Endodermal cell (in vitro differentiated cells): ENCODE results near the gene TPPP. TPM values are rescaled to one million over a fixed set of nuclear protein-coding genes. Genes with fewer than 3 reads are reported as not detected.
A peak's percentile ranks its signal among the peaks of the same experiment; 100 is the strongest.

Experiments
- DNase-seq: peaks from one replicate; pipeline ENCODE4 v3.0.0-alpha.2; 2017
- H3K27ac ChIP-seq: 2 replicates; pipeline ENCODE4 v1.5.1; 2013; ENCODE audit warnings: mild to moderate bottlenecking, low read depth, low read length, moderate library complexity
- H3K27me3 ChIP-seq: 2 replicates; pipeline ENCODE4 v1.6.1; 2013; ENCODE audit warnings: mild to moderate bottlenecking, low read length, moderate library complexity; ENCODE audit not compliant: insufficient read depth, control insufficient read depth, poor library complexity, severe bottlenecking
- H3K36me3 ChIP-seq: 2 replicates; pipeline ENCODE4 v1.7.0; 2013; ENCODE audit warnings: mild to moderate bottlenecking, low read length, moderate library complexity; ENCODE audit not compliant: control insufficient read depth, insufficient read depth
- H3K4me1 ChIP-seq: one replicate; pipeline ENCODE4 v1.7.0; 2013; ENCODE audit warnings: low read length; ENCODE audit not compliant: control insufficient read depth, insufficient read depth
- H3K4me3 ChIP-seq: 2 replicates; pipeline ENCODE4 v1.5.1; 2013; ENCODE audit warnings: mild to moderate bottlenecking, low read length, moderate library complexity
- H3K9ac ChIP-seq: 2 replicates; pipeline ENCODE4 v1.6.1; 2013; ENCODE audit warnings: mild to moderate bottlenecking, low read length, moderate library complexity; ENCODE audit not compliant: poor library complexity, severe bottlenecking; ENCODE audit errors: extremely low read depth
- H3K9me3 ChIP-seq: 2 replicates; pipeline ENCODE4 v1.6.1; 2013; ENCODE audit warnings: mild to moderate bottlenecking, low read length, moderate library complexity; ENCODE audit not compliant: control insufficient read depth
- H3K27ac Mint-ChIP-seq: 2 replicates; pipeline ENCODE4 v1.8.0; 2020; ENCODE audit warnings: mixed read lengths
- H3K27me3 Mint-ChIP-seq: 2 replicates; pipeline ENCODE4 v1.8.0; 2021; ENCODE audit warnings: mild to moderate bottlenecking, mixed read lengths; ENCODE audit not compliant: insufficient read depth
- H3K36me3 Mint-ChIP-seq: 2 replicates; pipeline ENCODE4 v1.8.0; 2020; ENCODE audit warnings: low read depth, mixed read lengths
- H3K4me1 Mint-ChIP-seq: 2 replicates; pipeline ENCODE4 v1.8.0; 2020; ENCODE audit warnings: mixed read lengths
- H3K4me3 Mint-ChIP-seq: 2 replicates; pipeline ENCODE4 v1.8.0; 2020; ENCODE audit warnings: mild to moderate bottlenecking, moderate library complexity, mixed read lengths
- H3K9me3 Mint-ChIP-seq: 2 replicates; pipeline ENCODE4 v1.8.0; 2020; ENCODE audit warnings: mild to moderate bottlenecking, mixed read lengths
- WGBS, 2 experiments: methylation state at CpG; one replicate each; pipeline versions ENCODE4 v1.1.5 to v1.1.7; 2013; ENCODE audit warnings: missing lambda C conversion rate in 2 of 2, mixed read lengths in 1 of 2; ENCODE audit not compliant: insufficient coverage in 1 of 2, insufficient read length in 1 of 2; 5-methylcytosine and 5-hydroxymethylcytosine counted together
- total RNA-seq, 2 donors: library from RNA; stranded (reverse); fragmentation: NEBNext Ultra II Directional in 1 of 2; extraction: Animal tissue kit (Norgen Biotek cat#: 25700) in 1 of 2; gene quantifications; 2 replicates in 1 of 2; 3 replicates in 1 of 2; pipeline ENCODE4 v1.2.1, GENCODE V29; 2021
- TF ChIP-seq, protein P1 (sequence below): fragments of 200-600 bp; sonication (generic); conservative IDR thresholded peaks from 2 replicates; pipeline ENCODE4 v1.5.0; 2021; ENCODE audit warnings: antibody characterized with exemption, mild to moderate bottlenecking

Gene TPPP
- total RNA-seq, 2 donors from 2014 or later: 0.22 to 0.70 TPM

- Histone ChIP-seq H3K27me3 (no peaks in the 10 kb centered on the region), H3K9me3 (no peaks in the 10 kb centered on the region), H3K4me1 (no peaks in the 10 kb centered on the region), H3K36me3 (peaks cover 16% of the 10 kb centered on the region), H3K27ac (no peak overlapping the region), H3K4me3 (no peak overlapping the region), H3K9ac (no peak overlapping the region)
- Mint-ChIP-seq H3K9me3 (no peaks in the 10 kb centered on the region), H3K4me3 (no peak overlapping the region), H3K4me1 (no peaks in the 10 kb centered on the region), H3K36me3 (peaks cover 35% of the 10 kb centered on the region), H3K27me3 (no peaks in the 10 kb centered on the region), H3K27ac (no peak overlapping the region)
- peak; percentile 82 for DNase-seq
- WGBS, 2 experiments: 91% methylated on average over 6 of the region's 8 CpGs; no CpG with 5 or more reads in 1 of the 2 experiments
- TF ChIP-seq, protein P1, sequence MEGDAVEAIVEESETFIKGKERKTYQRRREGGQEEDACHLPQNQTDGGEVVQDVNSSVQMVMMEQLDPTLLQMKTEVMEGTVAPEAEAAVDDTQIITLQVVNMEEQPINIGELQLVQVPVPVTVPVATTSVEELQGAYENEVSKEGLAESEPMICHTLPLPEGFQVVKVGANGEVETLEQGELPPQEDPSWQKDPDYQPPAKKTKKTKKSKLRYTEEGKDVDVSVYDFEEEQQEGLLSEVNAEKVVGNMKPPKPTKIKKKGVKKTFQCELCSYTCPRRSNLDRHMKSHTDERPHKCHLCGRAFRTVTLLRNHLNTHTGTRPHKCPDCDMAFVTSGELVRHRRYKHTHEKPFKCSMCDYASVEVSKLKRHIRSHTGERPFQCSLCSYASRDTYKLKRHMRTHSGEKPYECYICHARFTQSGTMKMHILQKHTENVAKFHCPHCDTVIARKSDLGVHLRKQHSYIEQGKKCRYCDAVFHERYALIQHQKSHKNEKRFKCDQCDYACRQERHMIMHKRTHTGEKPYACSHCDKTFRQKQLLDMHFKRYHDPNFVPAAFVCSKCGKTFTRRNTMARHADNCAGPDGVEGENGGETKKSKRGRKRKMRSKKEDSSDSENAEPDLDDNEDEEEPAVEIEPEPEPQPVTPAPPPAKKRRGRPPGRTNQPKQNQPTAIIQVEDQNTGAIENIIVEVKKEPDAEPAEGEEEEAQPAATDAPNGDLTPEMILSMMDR: no peak
Observed at GRCh38 chr5:665541-665955, 27.6 kb downstream of the TPPP start.

- 95% methylated on average over 12 to 20 of the region's 20 CpGs for WGBS, 2 experiments
- TF ChIP-seq, protein P1: no peak
- H3K27ac ChIP-seq: no peak overlapping the region
- Mint-ChIP-seq H3K27me3 (no peaks in the 10 kb centered on the region), H3K9me3 (no peaks in the 10 kb centered on the region), H3K27ac (no peak overlapping the region), H3K36me3 (peaks cover 40% of the 10 kb centered on the region), H3K4me3 (no peak overlapping the region), H3K4me1 (no peaks in the 10 kb centered on the region)
- peaks cover 20% of the 10 kb centered on the region for H3K36me3 ChIP-seq
- no peak for DNase-seq
- no peak overlapping the region for H3K4me3 ChIP-seq
- H3K27me3 ChIP-seq: no peaks in the 10 kb centered on the region
- H3K9ac ChIP-seq: no peak overlapping the region
- H3K4me1 ChIP-seq: no peaks in the 10 kb centered on the region
- H3K9me3 ChIP-seq: no peaks in the 10 kb centered on the region
Observed at GRCh38 chr5:664994-665360, 28.2 kb downstream of the TPPP start.

- Histone ChIP-seq H3K36me3 (peaks cover 25% of the 10 kb centered on the region), H3K9me3 (peaks cover 4% of the 10 kb centered on the region), H3K27ac (no peak overlapping the region), H3K4me1 (no peaks in the 10 kb centered on the region), H3K4me3 (no peak overlapping the region), H3K9ac (no peak overlapping the region), H3K27me3 (no peaks in the 10 kb centered on the region)
- TF ChIP-seq, protein P1: no peak
- no peaks in the 10 kb centered on the region for H3K27me3 Mint-ChIP-seq
- no peak overlapping the region for H3K27ac Mint-ChIP-seq
- H3K4me3 Mint-ChIP-seq: no peak overlapping the region
- H3K36me3 Mint-ChIP-seq: peaks cover 45% of the 10 kb centered on the region
- whole genome bisulfite sequencing, 2 experiments: 94 to 99% methylated on average over 20 to 24 of the region's 24 CpGs
- no peaks in the 10 kb centered on the region for H3K9me3 Mint-ChIP-seq
- H3K4me1 Mint-ChIP-seq: no peaks in the 10 kb centered on the region
- no peak for DNase-seq
Observed at GRCh38 chr5:664343-664993, 28.7 kb downstream of the TPPP start.
